Astrocyte (in vitro differentiated cells and primary cell): ENCODE data around the gene GPRIN1.
"Not testable (repeated sequence)": the region's sequence is repeated elsewhere in the genome, so short reads cannot be mapped to it uniquely, and the experiment has no call there.

Source experiments
- EZH2 ChIP-seq: IDR thresholded peaks from 2 replicates; pipeline ENCODE4 v1.6.1; 2012; ENCODE audit warnings: mild to moderate bottlenecking, low read length, inconsistent platforms; ENCODE audit not compliant: insufficient read depth
- TF ChIP-seq, protein P1 (sequence below): IDR thresholded peaks from 2 replicates; pipeline ENCODE4 v1.5.1; 2011; ENCODE audit warnings: low read depth, mild to moderate bottlenecking, inconsistent platforms, low read length, moderate library complexity; ENCODE audit not compliant: insufficient read depth

DNA sequence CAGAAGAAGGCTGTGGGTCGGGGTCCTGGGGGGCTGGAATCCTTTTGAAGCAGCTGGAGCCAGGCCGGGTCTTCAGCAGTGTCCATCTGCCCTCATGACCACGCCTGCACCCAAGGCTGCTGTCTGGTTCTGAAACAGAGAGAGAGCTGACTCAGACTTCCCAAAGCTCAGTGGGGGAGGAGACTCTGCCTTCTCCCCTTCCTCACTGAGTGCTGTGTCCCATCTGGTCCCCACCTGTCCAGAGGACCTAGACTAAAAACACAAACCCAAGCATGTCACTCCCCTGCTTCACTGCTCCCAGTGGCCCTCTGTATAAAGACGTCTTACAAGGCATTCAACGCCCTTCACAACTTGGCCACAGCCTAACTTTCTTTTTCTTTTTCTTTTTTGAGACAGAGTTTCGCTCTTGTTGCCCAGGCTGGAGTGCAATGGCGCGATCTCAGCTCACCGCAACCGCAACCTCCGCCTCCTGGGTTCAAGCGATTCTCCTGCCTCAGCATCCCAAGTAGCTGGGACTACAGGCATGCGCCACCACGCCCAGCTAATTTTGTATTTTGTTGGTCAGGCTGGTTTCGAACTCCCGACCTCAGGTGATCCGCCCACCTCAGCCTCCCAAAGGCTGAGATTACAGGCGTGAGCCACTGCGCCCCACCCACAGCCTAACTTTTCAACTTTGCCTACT, 10.1 kb downstream of the GPRIN1 start:
- not testable (repeated sequence) for TF ChIP-seq EZH2
- TF ChIP-seq, protein P1, sequence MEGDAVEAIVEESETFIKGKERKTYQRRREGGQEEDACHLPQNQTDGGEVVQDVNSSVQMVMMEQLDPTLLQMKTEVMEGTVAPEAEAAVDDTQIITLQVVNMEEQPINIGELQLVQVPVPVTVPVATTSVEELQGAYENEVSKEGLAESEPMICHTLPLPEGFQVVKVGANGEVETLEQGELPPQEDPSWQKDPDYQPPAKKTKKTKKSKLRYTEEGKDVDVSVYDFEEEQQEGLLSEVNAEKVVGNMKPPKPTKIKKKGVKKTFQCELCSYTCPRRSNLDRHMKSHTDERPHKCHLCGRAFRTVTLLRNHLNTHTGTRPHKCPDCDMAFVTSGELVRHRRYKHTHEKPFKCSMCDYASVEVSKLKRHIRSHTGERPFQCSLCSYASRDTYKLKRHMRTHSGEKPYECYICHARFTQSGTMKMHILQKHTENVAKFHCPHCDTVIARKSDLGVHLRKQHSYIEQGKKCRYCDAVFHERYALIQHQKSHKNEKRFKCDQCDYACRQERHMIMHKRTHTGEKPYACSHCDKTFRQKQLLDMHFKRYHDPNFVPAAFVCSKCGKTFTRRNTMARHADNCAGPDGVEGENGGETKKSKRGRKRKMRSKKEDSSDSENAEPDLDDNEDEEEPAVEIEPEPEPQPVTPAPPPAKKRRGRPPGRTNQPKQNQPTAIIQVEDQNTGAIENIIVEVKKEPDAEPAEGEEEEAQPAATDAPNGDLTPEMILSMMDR: not testable (repeated sequence)
